ENCODE measurements around the gene KRTAP5-3.

GRCh38 chr11:1568441-1568911, 39.8 kb downstream of the KRTAP5-3 start:
- TF ChIP-seq CTCF (IDR thresholded peaks at IDR 0.05; ENCODE audit: poor library complexity) (no peak), EZH2 (IDR thresholded peaks at IDR 0.05; ENCODE audit: borderline replicate concordance) (no peak), EZH2phosphoT487 (IDR thresholded peaks at IDR 0.05; ENCODE audit: low read depth, severe bottlenecking, unreplicated experiment) (no peak)

All from hepatocyte (in vitro differentiated cells).